ENCODE measurements around the gene RPL28. TPM values are rescaled to one million over a fixed set of nuclear protein-coding genes. Genes with fewer than 3 reads are reported as not detected.
A peak's percentile ranks its signal among the peaks of the same experiment; 100 is the strongest.

Gene RPL28
- total RNA-seq, 1 donor from 2014 or later: 2,000 TPM

- no peaks in the 10 kb centered on the region for H3K27me3 Mint-ChIP-seq (ENCODE audit: unreplicated experiment)
- peaks cover 14% of the 10 kb centered on the region for H3K36me3 Mint-ChIP-seq (ENCODE audit: unreplicated experiment)
- no peak overlapping the region for H3K4me3 Mint-ChIP-seq (ENCODE audit: unreplicated experiment)
- DNase-seq (ENCODE audit: extremely low spot score, unreplicated experiment): no peak
- H3K4me1 Mint-ChIP-seq (ENCODE audit: unreplicated experiment): peaks cover 42% of the 10 kb centered on the region
- no peak overlapping the region for H3K27ac Mint-ChIP-seq (ENCODE audit: unreplicated experiment)
- no peaks in the 10 kb centered on the region for H3K9me3 Mint-ChIP-seq (ENCODE audit: unreplicated experiment)
- no peak for TF ChIP-seq CTCF (IDR thresholded peaks at IDR 0.05)
Measured at GRCh38 chr19:55390461-55390880, 4.7 kb downstream of the RPL28 start.

- TF ChIP-seq CTCF (IDR thresholded peaks at IDR 0.05): no peak
- peaks cover 12% of the 10 kb centered on the region for H3K36me3 Mint-ChIP-seq (ENCODE audit: unreplicated experiment)
- H3K27me3 Mint-ChIP-seq (ENCODE audit: unreplicated experiment): no peaks in the 10 kb centered on the region
- no peak for DNase-seq (ENCODE audit: extremely low spot score, unreplicated experiment)
- H3K4me1 Mint-ChIP-seq (ENCODE audit: unreplicated experiment): peaks cover 40% of the 10 kb centered on the region
- peak overlapping the region; percentile 4 for H3K27ac Mint-ChIP-seq (ENCODE audit: unreplicated experiment)
- no peaks in the 10 kb centered on the region for H3K9me3 Mint-ChIP-seq (ENCODE audit: unreplicated experiment)
- no peak overlapping the region for H3K4me3 Mint-ChIP-seq (ENCODE audit: unreplicated experiment)
Measured at GRCh38 chr19:55391191-55391670, 5.5 kb downstream of the RPL28 start.

GRCh38 chr19:55391702-55392615, 6.2 kb downstream of the RPL28 start:
- no peak for TF ChIP-seq CTCF (IDR thresholded peaks at IDR 0.05)
- peaks cover 8% of the 10 kb centered on the region for H3K36me3 Mint-ChIP-seq (ENCODE audit: unreplicated experiment)
- peaks cover 34% of the 10 kb centered on the region for H3K4me1 Mint-ChIP-seq (ENCODE audit: unreplicated experiment)

GRCh38 chr19:55392820-55393761, 7.4 kb downstream of the RPL28 start:
- Mint-ChIP-seq H3K27ac (ENCODE audit: unreplicated experiment) (no peak overlapping the region), H3K4me3 (ENCODE audit: unreplicated experiment) (no peak overlapping the region), H3K4me1 (ENCODE audit: unreplicated experiment) (peaks cover 23% of the 10 kb centered on the region), H3K36me3 (ENCODE audit: unreplicated experiment) (peaks cover 5% of the 10 kb centered on the region), H3K27me3 (ENCODE audit: unreplicated experiment) (no peaks in the 10 kb centered on the region), H3K9me3 (ENCODE audit: unreplicated experiment) (no peaks in the 10 kb centered on the region)
- DNase-seq (ENCODE audit: extremely low spot score, unreplicated experiment): no peak
- no peak for TF ChIP-seq CTCF (IDR thresholded peaks at IDR 0.05)

More at GRCh38 chr19:55391702-55392615, 6.2 kb downstream of the RPL28 start:
- H3K27me3 Mint-ChIP-seq (ENCODE audit: unreplicated experiment): no peaks in the 10 kb centered on the region
- no peak for DNase-seq (ENCODE audit: extremely low spot score, unreplicated experiment)
- no peak overlapping the region for H3K4me3 Mint-ChIP-seq (ENCODE audit: unreplicated experiment)
- H3K27ac Mint-ChIP-seq (ENCODE audit: unreplicated experiment): no peak overlapping the region
- H3K9me3 Mint-ChIP-seq (ENCODE audit: unreplicated experiment): no peaks in the 10 kb centered on the region
